Upper lobe of left lung (tissue), 4 donors: ENCODE results near the gene ADAM17.

Experiments
- CTCF ChIP-seq, 6 experiments: fragments of 450-650 bp in 4 of 6; fragments of 200-600 bp in 2 of 6; sonication (generic) in 2 of 6; IDR thresholded peaks; one replicate each; pipeline ENCODE4 v1.5.1; 2016 to 2019; ENCODE audit warnings: antibody characterized with exemption in 6 of 6
- POLR2A ChIP-seq, 4 donors: fragments of 450-650 bp; IDR thresholded peaks; one replicate each; pipeline ENCODE4 v1.5.1; 2016 to 2017; ENCODE audit warnings: antibody characterized with exemption in 4 of 4, mild to moderate bottlenecking in 2 of 4
- POLR2AphosphoS5 ChIP-seq, 2 donors: sonication (generic); formaldehyde crosslinking; IDR thresholded peaks; one replicate each; pipeline ENCODE4 v1.5.1; 2017; ENCODE audit warnings: antibody characterized with exemption in 2 of 2

GRCh38 chr2:9461079-9461478, 94.6 kb downstream of the ADAM17 start:
- TF ChIP-seq POLR2AphosphoS5 (IDR thresholded peaks at IDR 0.05) (no peak), CTCF (IDR thresholded peaks at IDR 0.05) (no peak), POLR2A (IDR thresholded peaks at IDR 0.05) (no peak)
